ENCODE measurements around the gene HMGXB3.

The HMGXB3 gene, protein sequence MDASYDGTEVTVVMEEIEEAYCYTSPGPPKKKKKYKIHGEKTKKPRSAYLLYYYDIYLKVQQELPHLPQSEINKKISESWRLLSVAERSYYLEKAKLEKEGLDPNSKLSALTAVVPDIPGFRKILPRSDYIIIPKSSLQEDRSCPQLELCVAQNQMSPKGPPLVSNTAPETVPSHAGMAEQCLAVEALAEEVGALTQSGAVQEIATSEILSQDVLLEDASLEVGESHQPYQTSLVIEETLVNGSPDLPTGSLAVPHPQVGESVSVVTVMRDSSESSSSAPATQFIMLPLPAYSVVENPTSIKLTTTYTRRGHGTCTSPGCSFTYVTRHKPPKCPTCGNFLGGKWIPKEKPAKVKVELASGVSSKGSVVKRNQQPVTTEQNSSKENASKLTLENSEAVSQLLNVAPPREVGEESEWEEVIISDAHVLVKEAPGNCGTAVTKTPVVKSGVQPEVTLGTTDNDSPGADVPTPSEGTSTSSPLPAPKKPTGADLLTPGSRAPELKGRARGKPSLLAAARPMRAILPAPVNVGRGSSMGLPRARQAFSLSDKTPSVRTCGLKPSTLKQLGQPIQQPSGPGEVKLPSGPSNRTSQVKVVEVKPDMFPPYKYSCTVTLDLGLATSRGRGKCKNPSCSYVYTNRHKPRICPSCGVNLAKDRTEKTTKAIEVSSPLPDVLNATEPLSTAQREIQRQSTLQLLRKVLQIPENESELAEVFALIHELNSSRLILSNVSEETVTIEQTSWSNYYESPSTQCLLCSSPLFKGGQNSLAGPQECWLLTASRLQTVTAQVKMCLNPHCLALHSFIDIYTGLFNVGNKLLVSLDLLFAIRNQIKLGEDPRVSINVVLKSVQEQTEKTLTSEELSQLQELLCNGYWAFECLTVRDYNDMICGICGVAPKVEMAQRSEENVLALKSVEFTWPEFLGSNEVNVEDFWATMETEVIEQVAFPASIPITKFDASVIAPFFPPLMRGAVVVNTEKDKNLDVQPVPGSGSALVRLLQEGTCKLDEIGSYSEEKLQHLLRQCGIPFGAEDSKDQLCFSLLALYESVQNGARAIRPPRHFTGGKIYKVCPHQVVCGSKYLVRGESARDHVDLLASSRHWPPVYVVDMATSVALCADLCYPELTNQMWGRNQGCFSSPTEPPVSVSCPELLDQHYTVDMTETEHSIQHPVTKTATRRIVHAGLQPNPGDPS (N-terminal part only)

DNA sequence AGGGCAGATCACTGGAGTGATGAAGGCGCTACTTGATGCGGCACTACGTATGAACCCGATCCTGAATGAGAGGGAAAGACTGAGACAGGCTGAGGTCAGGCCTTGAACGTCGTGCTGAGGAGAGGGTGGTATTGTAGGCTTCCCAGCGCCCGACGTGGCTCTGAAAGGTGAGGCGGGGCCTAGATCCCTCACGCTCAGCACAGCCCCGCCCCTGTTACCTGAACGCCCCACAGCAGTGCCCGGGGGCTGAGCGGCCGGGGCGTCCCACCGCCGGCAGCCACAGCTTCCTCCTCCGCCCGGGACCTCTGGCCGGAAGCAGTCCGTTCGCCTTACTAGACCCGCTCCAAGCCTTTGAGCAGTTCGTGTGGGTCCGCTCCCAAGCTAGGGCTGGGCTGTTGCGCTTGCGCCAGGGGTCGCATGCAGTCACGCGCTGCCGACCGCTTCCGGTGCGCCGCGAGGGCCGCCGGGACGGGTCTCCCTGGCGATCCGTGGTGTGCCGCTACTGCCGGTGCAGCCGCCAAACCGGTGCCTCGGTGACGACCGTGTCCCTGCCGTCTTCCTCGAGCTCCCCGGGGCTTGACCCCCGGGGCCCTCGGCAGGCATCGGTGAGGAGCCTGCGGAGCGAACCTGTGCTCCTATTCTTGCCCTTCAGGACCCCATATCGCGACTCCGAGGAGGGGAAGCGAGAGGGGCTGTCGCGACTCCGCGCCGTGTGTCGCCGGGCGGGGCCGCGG is at the start of gene HMGXB3, which contains the start of gene TIGD6:
Gene HMGXB3, plus strand, starts transcription at position 484 of the 734 bp plus-strand sequence. CDS start 4,114 bp downstream, outside the sequence.
Gene TIGD6, minus strand, starts transcription at position 399 of the 734 bp plus-strand sequence. CDS start 4,306 bp downstream, outside the sequence.
- DNase-seq = peak; percentile 79

DNA sequence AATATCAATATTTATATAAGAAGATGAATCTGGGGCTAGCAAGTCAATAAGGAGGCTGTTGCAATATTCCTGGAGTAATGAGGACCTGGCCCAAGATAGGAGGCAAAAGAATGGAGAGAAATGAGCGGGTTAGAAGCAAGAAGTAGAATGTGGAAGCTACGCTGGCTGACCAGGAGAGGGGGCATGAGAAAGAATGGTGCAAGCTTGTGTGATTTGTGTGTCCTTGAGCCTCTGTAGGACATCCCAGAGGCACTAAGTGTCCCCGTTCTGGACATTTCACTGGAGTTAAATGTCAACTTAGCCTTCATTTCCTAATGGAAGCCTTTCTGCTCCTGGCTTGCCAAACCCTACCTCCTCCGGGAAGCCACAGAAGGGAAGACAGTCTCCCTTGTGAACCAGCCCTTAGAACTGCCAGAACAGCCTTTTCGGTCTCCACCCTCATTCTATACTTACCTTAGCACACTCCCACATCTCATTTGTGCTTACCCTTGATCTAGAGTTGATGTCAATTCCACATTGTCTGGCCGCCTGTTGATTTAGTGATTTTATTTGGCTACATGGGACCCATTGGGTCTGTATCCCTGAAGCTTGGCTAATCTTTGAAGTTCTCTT is 49.3 kb upstream of the HMGXB3 start:
- DNase-seq = no peak

DNA sequence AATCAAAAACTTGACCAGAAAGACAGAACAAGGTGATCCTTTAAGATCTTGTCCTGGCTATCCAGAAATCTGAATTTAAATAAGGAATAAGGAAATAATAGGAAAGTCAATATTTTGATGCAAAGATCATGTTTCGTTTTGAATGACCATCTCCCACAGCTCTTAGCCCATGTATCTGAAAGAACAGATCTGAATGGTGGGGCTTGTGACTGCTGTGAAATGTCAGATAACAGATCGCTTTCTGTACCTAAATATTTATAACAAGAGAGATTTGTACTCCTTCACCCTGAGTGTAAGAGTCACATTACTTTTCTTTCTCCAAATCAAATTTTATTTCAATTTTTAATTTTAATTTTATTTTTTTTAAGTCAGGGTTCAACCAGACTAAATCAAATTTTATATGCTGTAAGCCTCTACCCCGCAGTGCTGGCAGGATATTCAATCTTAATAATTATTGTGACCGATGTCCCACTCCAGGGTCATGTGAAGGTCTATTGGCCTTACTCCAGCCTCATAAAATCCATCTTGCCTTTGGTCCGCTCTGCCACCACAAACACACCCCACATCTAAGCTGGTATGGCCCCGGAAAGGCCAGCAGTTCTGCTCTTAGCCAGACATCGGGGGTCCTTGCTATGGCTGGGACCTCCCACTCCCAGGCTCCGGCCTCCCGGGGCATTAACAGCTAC is 47.0 kb upstream of the HMGXB3 start:
- DNase-seq = no peak

DNA sequence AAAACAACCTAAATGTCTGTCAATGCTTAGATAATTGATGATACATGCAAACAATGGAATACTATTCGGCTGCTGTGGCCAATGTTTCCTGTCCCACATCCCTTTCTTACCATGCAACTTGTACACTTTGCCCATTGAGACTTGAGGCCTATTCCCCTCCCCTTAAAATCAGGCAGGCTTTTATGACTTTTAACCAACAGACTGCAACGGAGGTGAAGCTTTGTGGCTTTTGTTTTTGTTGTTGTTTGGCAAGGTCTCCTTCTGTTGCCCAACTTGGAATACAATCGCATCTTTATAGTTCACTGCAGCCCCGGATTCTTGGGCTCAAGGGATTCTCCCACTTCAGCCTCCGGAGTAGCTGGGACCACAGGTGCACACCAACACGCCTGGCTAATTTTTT is 45.7 kb upstream of the HMGXB3 start:
- DNase-seq = no peak

DNA sequence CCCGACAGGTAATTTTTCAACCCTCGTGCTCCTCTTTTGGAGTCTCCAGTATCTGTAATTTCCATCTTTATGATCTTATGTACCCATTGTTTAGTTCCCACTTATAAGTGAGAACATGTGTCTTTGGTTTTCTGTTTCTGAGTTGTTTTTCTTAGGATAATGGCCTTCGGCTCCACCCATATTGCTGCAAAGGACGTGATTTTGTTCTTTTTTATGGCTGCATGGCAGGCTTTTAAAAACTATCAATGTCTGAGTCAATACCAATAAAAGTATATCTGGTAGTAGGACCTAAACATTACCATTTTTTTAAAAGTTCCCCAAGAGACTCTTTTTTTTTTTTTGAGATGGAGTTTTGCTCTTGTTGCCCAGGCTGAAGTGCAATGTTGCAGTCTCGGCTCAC is 43.9 kb upstream of the HMGXB3 start:
- no peak for DNase-seq

DNA sequence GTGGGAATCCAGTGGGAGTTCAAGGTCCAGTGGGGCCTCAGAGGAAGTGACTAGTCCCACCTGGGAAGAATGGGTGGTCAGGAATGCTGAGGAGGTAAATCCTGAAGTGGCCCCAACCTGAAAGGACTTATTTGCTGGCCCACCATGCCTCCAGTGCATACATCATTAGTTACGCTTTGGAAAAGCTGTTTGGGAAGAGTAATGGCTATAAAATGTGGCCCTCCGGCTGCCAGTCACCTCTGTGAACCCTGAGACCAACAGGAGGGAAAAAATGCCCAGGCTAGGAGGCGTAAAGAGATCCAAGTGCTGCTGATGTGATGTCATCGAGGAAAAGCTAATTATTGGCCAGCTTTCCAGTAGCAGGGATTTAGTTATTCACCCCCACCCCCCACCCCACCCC is 42.7 kb upstream of the HMGXB3 start:
- no peak for DNase-seq

DNA sequence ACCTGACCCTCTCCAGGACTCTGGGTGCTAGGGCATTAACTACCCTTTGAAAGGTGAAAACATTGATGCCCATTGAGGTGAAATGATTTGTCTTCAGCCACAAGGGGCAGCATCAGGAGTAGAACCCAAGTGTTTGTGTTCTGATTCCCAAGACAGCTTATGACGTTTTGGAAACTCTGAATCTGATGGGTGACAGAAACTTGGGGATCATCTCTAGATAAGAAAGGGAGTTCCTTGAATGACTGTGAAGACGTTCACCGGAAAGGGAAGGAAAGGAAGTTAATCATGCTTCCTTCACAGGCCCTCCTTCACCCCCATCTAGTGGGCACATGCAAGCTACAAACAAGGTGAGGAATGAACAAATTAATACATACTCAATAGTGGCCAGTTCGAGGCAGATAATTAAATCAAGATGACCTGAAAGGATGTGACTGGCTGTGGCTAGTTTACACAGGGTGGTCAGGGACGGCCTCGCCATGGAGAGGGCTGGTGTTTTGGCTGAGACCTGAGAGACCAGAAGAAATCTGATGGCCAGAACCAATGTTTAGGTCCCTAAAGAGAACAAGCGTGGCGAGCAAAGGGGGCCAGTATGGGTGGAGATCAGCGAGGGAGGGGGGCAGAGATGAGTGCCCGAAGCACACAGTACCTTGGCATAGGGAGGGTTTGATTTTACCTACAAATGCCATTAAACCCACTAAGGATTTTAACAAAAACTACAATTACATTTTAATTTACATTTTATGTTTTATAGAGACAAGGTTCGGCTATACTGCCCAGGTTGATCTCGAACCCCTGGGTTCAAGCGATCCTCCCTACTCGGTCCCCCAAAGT is 40.9 kb upstream of the HMGXB3 start:
- no peak for DNase-seq

DNA sequence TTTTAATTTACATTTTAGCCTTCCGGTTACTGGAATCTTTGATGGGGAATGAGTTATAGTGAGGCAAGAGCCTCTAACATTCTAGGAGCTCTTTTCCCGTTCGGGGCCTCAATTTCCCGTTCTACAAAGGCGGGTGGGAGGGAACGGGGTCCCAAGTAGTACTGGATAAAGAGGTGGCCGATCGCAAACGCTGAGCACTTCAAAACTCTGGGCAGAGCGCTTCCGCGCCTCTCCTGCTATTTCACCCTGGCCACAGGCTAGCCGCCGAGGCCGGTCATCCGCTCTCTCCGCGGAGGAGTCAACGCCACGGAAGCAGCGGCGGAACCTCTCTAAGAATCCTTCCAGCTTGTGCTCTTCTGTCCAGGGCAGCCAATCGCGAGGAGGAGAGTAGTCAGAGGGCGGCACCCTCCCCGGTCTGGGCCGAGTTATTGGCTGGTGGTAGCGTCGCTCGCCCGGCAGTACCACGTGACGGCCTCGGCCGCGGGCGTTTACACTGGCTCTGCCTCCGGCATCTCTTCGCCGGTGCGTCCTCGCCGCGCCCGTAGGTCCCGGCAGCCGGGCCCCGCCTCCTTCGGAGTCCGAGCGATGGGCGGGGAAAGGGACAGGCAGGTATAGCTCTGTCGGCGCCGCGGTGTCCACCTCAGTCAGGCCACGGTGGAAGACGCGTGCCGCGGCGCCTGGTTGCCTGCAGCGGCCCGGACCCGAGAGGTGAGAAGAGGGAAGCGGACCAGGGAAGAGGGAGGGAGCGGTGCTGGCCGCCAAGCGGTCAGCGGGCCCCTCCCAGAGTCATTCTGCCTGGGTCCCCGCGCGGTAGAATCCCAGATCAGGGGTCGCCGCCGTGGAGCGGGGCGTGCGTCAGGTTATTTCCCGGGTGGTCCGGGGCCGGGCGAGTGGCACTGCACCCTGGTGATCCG is 40.0 kb upstream of the HMGXB3 start, which contains the start of gene SLC26A2:
Gene SLC26A2, plus strand, starts transcription at position 487 of the 914 bp plus-strand sequence. CDS start 16,895 bp downstream, outside the sequence.
- DNase-seq = peak; percentile 90

DNA sequence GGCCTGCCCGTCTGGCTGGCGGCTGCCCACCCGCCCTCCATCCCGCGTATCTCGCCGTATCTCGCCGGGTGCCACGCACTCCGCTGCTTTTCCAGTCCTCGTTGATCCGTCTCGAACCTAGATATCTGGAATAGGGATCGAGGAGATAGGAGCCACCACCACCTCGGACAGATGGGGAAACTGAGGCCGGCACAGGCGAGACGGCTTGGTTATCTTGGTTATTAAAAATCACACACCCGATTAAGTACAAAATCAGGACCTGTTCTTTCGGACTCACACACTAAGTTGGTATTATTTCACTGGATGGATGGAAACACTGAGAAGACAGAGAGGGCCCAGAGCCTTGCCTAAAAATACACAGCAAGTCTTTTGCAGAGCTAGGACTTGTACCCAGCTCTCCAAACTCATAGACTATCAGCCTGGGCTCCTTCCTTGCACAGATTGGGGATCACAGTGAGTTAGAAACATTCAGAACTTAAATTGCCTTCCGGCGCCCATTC is 39.3 kb upstream of the HMGXB3 start:
- no peak for DNase-seq

DNA sequence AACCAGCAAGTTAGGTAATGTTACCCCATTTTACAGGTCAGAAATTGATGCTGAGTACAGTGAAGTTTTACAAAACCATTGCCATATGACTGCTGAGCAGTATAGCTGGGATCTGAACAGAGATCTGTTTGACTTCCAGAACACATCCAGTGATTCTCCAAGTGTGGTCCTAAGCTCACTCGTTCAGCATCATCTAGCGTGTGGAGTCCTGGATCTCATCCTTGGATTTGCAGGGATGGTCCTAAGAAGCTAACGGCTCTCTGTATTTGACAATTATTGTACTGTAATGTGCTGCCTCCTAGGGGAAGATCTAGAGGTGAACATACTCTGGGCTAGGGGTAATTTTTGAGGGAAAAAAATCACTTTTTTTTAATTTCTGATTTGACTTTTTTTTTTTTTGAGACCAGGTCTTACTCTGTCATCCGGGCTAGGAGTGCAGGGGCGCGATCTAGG is 38.6 kb upstream of the HMGXB3 start:
- DNase-seq = no peak

DNA sequence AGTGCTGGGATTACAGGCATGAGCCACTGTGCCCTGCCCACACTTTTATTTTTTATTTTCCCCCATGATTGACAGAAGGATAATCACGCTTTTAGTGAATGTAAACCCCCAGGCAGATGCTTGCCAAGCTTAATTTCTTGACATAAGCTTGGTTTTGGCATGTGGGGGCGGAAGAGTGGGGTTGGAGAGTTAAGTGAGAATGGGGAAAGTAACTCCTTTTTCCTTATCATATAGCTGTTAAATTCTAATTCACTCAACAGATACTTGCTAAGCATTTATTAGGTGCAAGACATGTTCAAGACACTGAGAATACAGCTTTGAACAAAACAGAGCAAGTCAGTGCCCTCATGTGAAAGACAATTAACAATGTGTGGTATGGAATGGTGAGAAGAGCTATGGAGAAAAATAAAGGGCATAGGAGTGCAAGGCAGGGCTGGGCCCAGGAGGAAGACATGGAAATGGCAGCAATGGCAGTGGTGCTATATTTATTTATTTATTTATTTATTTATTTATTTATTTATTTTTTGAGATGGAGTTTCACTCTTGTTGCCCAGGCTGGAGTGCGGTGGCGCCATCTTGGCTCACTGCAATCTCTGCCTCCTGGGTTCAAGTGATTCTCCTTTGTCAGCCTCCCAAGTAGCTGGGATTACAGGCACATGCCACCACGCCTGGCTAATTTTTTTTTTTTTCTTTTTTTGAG is 37.8 kb upstream of the HMGXB3 start:
- no peak for DNase-seq

DNA sequence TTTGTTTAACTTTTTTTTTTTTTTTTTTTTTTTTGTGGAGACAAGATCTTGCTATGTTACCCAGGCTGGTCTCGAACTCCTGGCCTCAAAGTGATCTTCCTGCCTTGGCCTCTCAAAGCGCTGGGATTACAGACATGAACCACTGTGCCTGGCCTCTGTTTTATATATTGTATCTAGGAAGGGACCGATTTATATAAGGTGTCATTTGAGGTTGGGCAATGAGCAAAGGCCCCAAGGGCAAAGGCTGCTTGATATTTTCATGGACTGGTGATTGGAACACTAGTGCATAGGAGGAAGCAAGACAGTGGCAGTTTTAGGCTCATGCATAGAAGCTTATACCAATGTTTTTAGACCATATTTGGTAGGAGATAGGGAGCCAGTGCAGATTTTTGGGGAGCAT is 36.8 kb upstream of the HMGXB3 start:
- no peak for DNase-seq

DNA sequence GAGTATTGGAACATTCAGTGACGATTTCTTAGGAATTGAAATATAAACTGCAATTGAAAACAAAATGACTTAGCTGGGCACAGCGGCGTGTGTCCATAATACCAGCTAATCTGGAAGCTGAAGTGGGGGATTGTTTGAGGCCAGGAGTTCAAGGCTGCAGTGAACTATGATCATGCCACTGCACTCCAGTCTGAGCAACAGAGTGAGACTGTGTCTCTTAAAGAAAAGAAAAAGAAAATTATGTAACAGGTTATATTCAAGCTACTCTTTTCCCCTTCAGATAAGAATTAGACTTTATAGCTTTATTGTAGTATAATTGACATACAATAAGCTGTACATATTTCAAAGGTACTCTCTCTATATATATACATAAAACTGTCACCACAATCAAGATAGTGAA is 33.6 kb upstream of the HMGXB3 start:
- DNase-seq = no peak

DNA sequence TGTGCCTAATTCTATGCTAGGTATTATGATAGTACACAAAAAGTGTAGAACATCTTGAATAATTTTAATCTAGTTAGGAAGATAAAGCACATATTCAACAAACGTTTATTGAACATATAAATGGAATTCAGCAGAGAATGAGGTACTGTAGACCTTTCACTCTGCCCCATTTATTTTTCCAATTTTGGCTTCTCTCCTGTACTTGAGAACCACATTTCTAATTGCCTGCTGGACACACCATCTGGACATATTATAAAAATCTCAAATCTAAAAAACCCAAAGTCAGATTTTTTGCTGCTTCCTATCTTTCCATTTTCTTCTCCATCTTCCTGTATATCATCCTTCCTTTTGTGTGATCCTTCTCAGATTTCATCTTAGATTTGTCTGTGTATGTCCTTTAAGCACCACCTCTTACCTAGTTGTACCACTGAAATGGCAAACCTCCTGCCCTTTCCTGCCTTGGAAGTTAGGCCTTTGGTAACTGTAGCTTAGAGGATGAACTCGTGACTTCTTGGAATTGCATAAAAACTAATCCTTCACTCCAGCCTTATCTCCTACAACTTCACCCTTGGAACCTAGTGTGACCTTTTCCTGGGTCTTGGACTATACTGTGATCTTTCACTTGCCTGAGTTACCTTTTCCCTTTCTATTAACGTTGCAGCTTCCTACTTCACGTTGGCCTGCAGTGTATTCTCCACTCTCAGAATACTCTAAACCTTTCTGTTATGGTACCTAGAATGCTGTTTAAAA is 31.2 kb upstream of the HMGXB3 start:
- no peak for DNase-seq

DNA sequence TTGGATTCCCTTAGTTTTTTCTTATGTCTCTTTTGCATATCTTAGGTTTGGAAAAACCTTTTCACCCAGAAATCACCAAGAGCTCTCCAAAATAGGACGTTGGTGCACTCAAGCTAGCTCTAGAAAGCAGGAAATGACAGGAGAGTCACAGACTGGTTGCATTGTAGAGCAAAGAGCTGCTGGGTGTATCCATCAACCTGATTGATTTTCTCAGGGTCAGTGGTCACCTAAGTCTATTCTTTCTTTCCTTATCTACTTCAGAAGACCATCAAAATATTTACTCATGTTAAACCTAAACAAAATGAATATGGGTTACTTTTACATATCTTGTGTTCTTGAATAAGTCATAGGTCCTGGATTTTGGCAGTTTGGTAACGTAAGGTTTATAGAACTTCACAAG is 25.1 kb upstream of the HMGXB3 start:
- DNase-seq = no peak

DNA sequence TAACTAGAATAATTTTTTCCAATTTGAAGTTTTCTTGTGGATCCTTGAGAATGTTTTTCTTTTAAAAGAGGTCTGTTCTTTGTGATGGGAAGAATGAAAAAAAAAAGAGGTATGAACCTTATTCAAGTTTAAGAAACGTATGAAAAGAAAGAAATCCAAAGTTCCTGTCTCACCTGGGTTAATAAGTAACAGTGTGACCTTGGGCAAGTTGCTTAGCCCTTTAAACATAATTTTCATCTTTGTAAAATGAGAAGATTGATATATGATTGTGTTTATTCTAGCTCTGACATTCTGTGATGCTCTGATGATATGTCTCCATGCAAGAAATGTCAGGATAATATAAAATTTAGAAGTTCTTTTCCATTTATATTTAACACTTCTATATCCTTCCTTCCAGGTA is 20.6 kb upstream of the HMGXB3 start:
- DNase-seq = no peak

DNA sequence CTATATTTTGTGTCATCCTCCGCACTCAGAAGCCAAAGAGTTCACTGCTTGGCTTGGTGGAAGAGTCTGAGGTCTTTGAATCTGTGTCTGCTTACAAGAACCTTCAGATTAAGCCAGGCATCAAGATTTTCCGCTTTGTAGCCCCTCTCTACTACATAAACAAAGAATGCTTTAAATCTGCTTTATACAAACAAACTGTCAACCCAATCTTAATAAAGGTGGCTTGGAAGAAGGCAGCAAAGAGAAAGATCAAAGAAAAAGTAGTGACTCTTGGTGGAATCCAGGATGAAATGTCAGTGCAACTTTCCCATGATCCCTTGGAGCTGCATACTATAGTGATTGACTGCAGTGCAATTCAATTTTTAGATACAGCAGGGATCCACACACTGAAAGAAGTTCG is 19.3 kb upstream of the HMGXB3 start:
- DNase-seq = no peak
